Naive thymus-derived CD4-positive, alpha-beta T cell (primary cell): Measurements from ENCODE around the gene SETD1B. TPM values are rescaled to one million over a fixed set of nuclear protein-coding genes. Genes with fewer than 3 reads are reported as not detected.

Experiments used
- ATAC-seq: fragments of 150-1000 bp; cut with Tn5 transposase; 2 replicates; pipeline ENCODE4 v1.10.0; 2021; ENCODE audit warnings: mild to moderate bottlenecking, moderate library complexity
- CTCF ChIA-PET: fragments of 350-600 bp; sonication (Branson Sonifier 250); formaldehyde crosslinking; loops from one replicate; lab custom pipeline; 2021; ENCODE audit warnings: antibody characterized with exemption; lab: Charles Lee
- POLR2A ChIA-PET: fragments of 350-600 bp; sonication (Branson Sonifier 250); formaldehyde crosslinking; loops from one replicate; lab custom pipeline; 2021; ENCODE audit warnings: antibody characterized with exemption, inconsistent platforms; lab: Charles Lee
- DNase-seq, 9 donors: peaks; one replicate each; pipeline versions ENCODE4 v3.0.0 to v3.0.0-alpha.2; 2020 to 2022; ENCODE audit warnings: mixed read lengths in 1 of 9
- H3K27ac ChIP-seq: one replicate; pipeline ENCODE4 v1.7.0; 2013; ENCODE audit warnings: mild to moderate bottlenecking, low read depth, low read length, moderate library complexity
- H3K27me3 ChIP-seq, 2 donors: one replicate each; pipeline ENCODE4 v1.7.0; 2013; ENCODE audit warnings: low read length in 2 of 2, mild to moderate bottlenecking in 2 of 2, moderate library complexity in 2 of 2; ENCODE audit not compliant: control insufficient read depth in 2 of 2, insufficient read depth in 2 of 2
- H3K36me3 ChIP-seq, 3 experiments: 1 replicate in 2 of 3; 2 replicates in 1 of 3; pipeline ENCODE4 v1.7.0; 2013; ENCODE audit warnings: low read length in 3 of 3, mild to moderate bottlenecking in 3 of 3, moderate library complexity in 1 of 3; ENCODE audit not compliant: insufficient read depth in 3 of 3, control insufficient read depth in 2 of 3
- H3K4me1 ChIP-seq, 2 donors: one replicate each; pipeline ENCODE4 v1.7.0; 2013; ENCODE audit warnings: low read length in 2 of 2, mild to moderate bottlenecking in 2 of 2, moderate library complexity in 1 of 2; ENCODE audit not compliant: control insufficient read depth in 2 of 2, insufficient read depth in 2 of 2
- H3K4me3 ChIP-seq: 2 replicates; pipeline ENCODE4 v1.7.0; 2013; ENCODE audit warnings: mild to moderate bottlenecking, low read length
- H3K9me3 ChIP-seq, 3 experiments: 1 replicate in 2 of 3; 2 replicates in 1 of 3; pipeline ENCODE4 v1.7.0; 2013; ENCODE audit warnings: low read length in 3 of 3; ENCODE audit not compliant: control insufficient read depth in 2 of 3
- H3K27ac Mint-ChIP-seq, 9 donors: one replicate each; pipeline ENCODE4 v1.8.0; 2020 to 2022; ENCODE audit warnings: mixed read lengths in 9 of 9, mild to moderate bottlenecking in 8 of 9, moderate library complexity in 5 of 9, inconsistent platforms in 2 of 9
- H3K27me3 Mint-ChIP-seq, 5 donors: one replicate each; pipeline ENCODE4 v1.8.0; 2021 to 2022; ENCODE audit warnings: mixed read lengths in 5 of 5, mild to moderate bottlenecking in 1 of 5
- H3K36me3 Mint-ChIP-seq, 5 donors: one replicate each; pipeline ENCODE4 v1.8.0; 2020 to 2022; ENCODE audit warnings: mixed read lengths in 5 of 5, mild to moderate bottlenecking in 3 of 5, inconsistent platforms in 1 of 5
- H3K4me1 Mint-ChIP-seq, 7 donors: one replicate each; pipeline ENCODE4 v1.8.0; 2020 to 2022; ENCODE audit warnings: mixed read lengths in 7 of 7, mild to moderate bottlenecking in 3 of 7, inconsistent platforms in 1 of 7
- H3K4me3 Mint-ChIP-seq, 10 donors: one replicate each; pipeline ENCODE4 v1.8.0; 2020 to 2022; ENCODE audit warnings: mild to moderate bottlenecking in 10 of 10, mixed read lengths in 10 of 10, moderate library complexity in 6 of 10, inconsistent platforms in 2 of 10
- H3K9me3 Mint-ChIP-seq, 11 donors: one replicate each; pipeline ENCODE4 v1.8.0; 2020 to 2022; ENCODE audit warnings: mixed read lengths in 11 of 11, mild to moderate bottlenecking in 4 of 11, inconsistent platforms in 1 of 11, moderate library complexity in 1 of 11
- intact Hi-C, 2 donors: fragments of 100-400 bp; cut with micrococcal nuclease; formaldehyde crosslinking; loops; one replicate each; pipeline ENCODE4 v1.15.1; 2023
- polyA plus RNA-seq, 2 donors: library from polyadenylated mRNA; unstranded; fragments of 300-500 nt; fragmentation: Illumina TruSeq; gene quantifications; one replicate each; pipeline ENCODE4 v1.2.3, GENCODE V29; 2021
- total RNA-seq, 6 experiments: library from RNA in 5 of 6; stranded (reverse) in 5 of 6; gene quantifications; 1 replicate in 5 of 6; 2 replicates in 1 of 6; pipeline ENCODE4 v1.2.3 and lab custom pipeline; 2021 to 2026

SETD1B gene
- total and polyA plus RNA-seq, 7 experiments from 2014 or later, result 2.1 to 124 (median 77.7) TPM

DNA sequence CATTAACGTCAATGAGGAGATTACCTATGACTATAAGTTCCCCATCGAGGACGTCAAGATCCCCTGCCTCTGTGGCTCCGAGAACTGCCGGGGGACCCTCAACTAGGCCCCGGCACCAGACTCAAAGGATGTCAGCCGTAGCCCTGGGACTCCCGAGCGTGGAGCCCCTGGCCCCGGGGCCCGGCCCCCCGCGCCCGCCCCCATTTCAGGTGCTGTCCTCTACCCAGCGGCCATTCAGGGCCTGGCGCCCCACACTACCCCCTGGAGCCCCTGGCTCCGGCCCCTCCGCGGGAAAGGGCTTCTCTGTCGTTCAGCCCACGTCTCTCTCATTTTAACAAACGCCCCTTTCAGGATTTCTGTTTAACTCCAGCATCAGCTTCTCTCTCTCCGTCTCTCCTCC, 26.3 kb downstream of the SETD1B start:
- intact Hi-C loops, result no loop called here
- Histone ChIP-seq H3K27ac (no peak overlapping the region), H3K4me3 (no peak overlapping the region), H3K9me3 (no peaks in the 10 kb centered on the region), H3K27me3 (no peaks in the 10 kb centered on the region), H3K36me3 (peaks cover 12 to 69% (median 14%) of the 10 kb centered on the region in 3 experiments), H3K4me1 (no peaks in the 10 kb centered on the region)
- H3K4me3 Mint-ChIP-seq, result no peak overlapping the region
- ATAC-seq (no peak), DNase-seq (no peak)
- H3K4me1 Mint-ChIP-seq, result peaks cover 0 to 10% (median 6%) of the 10 kb centered on the region in 7 donors
- H3K27me3 Mint-ChIP-seq, result no peaks in the 10 kb centered on the region
- peaks cover 8 to 36% (median 24%) of the 10 kb centered on the region in 5 donors for H3K36me3 Mint-ChIP-seq
- CTCF ChIA-PET, result no interaction called here
- POLR2A ChIA-PET, result interaction anchor here (0.6 kb wide), 1 partner anchor 953 kb away, joined by 3 read pairs; no protein-coding TSS in a partner anchor
- H3K9me3 Mint-ChIP-seq, result peaks cover 0 to 6% (median 0%) of the 10 kb centered on the region in 11 donors
- H3K27ac Mint-ChIP-seq, result peak overlapping the region in 2 of 9 donors; percentile 26 to 33

DNA sequence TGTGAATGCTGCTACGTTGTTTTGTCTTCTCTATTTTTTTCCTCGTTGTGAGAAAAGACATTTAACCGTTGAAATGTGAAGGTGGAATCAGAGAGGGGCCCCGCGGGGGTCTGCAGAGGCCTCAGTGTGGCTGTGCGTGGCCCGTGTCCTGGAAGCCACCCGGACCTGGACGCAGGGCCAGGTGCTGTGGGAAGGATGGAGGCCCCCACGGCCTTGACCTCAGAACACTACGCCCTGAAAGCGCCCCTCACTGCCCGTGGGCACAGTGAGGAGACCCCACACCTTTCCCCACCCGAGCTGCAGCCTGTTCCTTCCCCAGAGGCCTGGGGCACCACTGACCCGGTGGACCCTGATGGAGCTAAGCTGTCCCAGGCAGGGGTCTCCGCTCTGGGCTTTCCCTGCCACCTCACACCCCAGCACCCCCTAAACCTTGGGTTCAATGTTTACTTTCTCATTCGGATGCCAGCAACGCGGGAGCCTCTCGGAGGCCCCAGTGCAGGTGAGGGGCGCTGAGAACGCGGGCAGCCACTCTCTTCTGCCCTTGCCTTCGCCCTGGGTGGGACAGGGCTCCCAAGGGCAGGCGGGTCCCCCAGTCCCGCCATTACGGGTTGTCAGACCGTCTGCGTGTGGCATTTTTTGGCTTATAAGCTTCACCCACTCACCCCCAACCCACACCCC, 26.9 kb downstream of the SETD1B start:
- intact Hi-C loops, result no loop called here

DNA sequence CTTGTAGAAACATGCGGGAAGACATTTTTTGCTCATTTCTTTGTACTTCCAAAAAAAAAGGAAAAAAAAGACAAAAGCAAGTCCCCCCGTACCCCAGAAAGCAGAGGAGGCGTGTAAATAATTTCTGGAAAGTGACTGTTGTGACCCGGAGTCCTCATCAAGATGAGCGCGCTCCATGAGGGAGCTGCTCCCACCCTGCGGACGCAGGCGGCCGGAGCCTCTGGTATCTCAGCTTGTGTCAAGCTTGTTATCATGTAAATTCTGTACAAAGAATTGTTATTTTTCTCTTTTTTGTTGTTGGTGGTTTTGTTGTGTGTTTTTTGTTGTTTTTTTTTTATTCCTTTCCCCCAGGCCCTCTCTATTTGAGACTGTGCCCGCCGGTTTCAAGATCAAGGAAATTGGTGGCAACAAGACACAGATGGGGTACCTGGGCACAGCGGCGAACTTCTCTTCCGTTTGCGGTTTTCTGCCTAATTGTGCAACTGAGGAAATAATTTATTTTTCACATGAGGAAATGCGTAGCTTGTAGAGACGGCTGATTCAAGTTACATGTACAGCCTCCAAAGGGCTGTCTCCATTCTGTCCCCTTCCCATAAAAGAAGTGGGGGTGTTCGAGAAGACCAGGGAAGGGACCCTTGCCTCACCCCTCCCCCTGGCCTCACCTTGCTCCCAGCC, 27.9 kb downstream of the SETD1B start:
- H3K9me3 Mint-ChIP-seq, result peaks cover 0 to 4% (median 0%) of the 10 kb centered on the region in 11 donors
- H3K36me3 ChIP-seq, result peaks cover 10 to 56% (median 12%) of the 10 kb centered on the region in 3 experiments
- no peak overlapping the region for H3K4me3 ChIP-seq
- no peaks in the 10 kb centered on the region for H3K4me1 ChIP-seq
- H3K27ac Mint-ChIP-seq, result peak overlapping the region in 4 of 9 donors; percentile 12 to 56 (median 37)
- intact Hi-C loops, result no loop called here
- no peak for DNase-seq
- H3K4me1 Mint-ChIP-seq, result peaks cover 0 to 8% (median 5%) of the 10 kb centered on the region in 7 donors
- H3K27ac ChIP-seq, result no peak overlapping the region
- CTCF ChIA-PET, result no interaction called here
- H3K27me3 ChIP-seq, result no peaks in the 10 kb centered on the region
- POLR2A ChIA-PET, result interaction anchor here (0.6 to 0.9 kb wide), 2 partner anchors 20 to 1150 kb away, joined by 3 to 5 read pairs; no protein-coding TSS in a partner anchor
- no peak for ATAC-seq
- H3K27me3 Mint-ChIP-seq, result no peaks in the 10 kb centered on the region
- H3K36me3 Mint-ChIP-seq, result peaks cover 7 to 31% (median 23%) of the 10 kb centered on the region in 5 donors
- no peak overlapping the region for H3K4me3 Mint-ChIP-seq
- H3K9me3 ChIP-seq, result no peaks in the 10 kb centered on the region

More for the DNA sequence above, 26.9 kb downstream of the SETD1B start:
- DNase-seq (peak in 1 of 9 donors; percentile 6), ATAC-seq (no peak)
- ChIA-PET POLR2A (interaction anchor here (0.9 kb wide), 1 partner anchor 19 kb away, joined by 3 read pairs; no protein-coding TSS in a partner anchor), CTCF (no interaction called here)
- no peak overlapping the region for H3K4me3 Mint-ChIP-seq
- H3K9me3 ChIP-seq, result no peaks in the 10 kb centered on the region
- no peaks in the 10 kb centered on the region for H3K27me3 Mint-ChIP-seq
- peak overlapping the region in 3 of 9 donors; percentile 26 to 56 (median 33) for H3K27ac Mint-ChIP-seq
- peaks cover 0 to 6% (median 0%) of the 10 kb centered on the region in 11 donors for H3K9me3 Mint-ChIP-seq
- H3K4me1 Mint-ChIP-seq, result peaks cover 0 to 10% (median 6%) of the 10 kb centered on the region in 7 donors
- no peaks in the 10 kb centered on the region for H3K27me3 ChIP-seq
- H3K4me1 ChIP-seq, result no peaks in the 10 kb centered on the region
- H3K36me3 ChIP-seq, result peaks cover 12 to 65% (median 14%) of the 10 kb centered on the region in 3 experiments
- H3K4me3 ChIP-seq, result no peak overlapping the region
- H3K36me3 Mint-ChIP-seq, result peaks cover 8 to 36% (median 24%) of the 10 kb centered on the region in 5 donors
- H3K27ac ChIP-seq, result no peak overlapping the region

DNA sequence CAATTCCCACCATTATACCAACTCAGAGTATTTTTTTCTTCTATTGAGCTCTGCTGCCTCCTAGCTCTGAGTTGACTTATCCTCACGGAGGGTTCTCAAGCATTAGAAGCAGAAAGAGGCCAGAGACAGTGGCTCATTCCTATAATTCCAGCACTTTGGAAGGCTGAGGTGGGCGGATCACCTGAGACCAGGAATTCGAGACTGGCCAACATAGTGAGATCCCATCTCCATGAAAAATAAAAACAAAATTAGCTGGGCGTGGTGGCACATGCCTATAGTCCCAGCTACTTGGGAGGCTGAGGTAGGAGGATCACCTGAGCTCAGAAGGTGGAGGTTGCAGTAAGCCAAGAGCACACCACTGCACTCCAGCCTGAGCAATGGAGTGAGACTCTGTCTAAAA, 33.9 kb downstream of the SETD1B start:
- H3K27me3 ChIP-seq, result no peaks in the 10 kb centered on the region
- Mint-ChIP-seq H3K27me3 (no peaks in the 10 kb centered on the region), H3K36me3 (peaks cover 0 to 3% (median 0%) of the 10 kb centered on the region in 5 donors), H3K4me3 (no peak overlapping the region), H3K4me1 (peaks cover 12 to 21% (median 17%) of the 10 kb centered on the region in 7 donors), H3K9me3 (peaks cover 0 to 2% (median 0%) of the 10 kb centered on the region in 11 donors), H3K27ac (no peak overlapping the region)
- H3K27ac ChIP-seq, result no peak overlapping the region
- no peak overlapping the region for H3K4me3 ChIP-seq
- H3K4me1 ChIP-seq, result peaks cover 8 to 13% of the 10 kb centered on the region in 2 donors
- no peak for DNase-seq
- ChIA-PET CTCF (interaction anchor here (0.7 to 2.5 kb wide), 2 partner anchors 44 to 494 kb away, joined by 3 to 8 read pairs; partner anchors contain the start of gene RHOF), POLR2A (interaction anchor here (0.8 to 4.3 kb wide), 6 partner anchors 10 to 126 kb away, joined by 4 to 32 read pairs (median 14); partner anchors contain the start of genes PSMD9, RHOF and TMEM120B)
- intact Hi-C loops, result loop anchor here (2.0 to 5.0 kb wide), 5 partner anchors 13 to 1150 kb away; partner anchors contain the start of gene MLEC (in 1 of the 2)
- no peak for ATAC-seq
- H3K36me3 ChIP-seq, result no peaks in the 10 kb centered on the region
- no peaks in the 10 kb centered on the region for H3K9me3 ChIP-seq

DNA sequence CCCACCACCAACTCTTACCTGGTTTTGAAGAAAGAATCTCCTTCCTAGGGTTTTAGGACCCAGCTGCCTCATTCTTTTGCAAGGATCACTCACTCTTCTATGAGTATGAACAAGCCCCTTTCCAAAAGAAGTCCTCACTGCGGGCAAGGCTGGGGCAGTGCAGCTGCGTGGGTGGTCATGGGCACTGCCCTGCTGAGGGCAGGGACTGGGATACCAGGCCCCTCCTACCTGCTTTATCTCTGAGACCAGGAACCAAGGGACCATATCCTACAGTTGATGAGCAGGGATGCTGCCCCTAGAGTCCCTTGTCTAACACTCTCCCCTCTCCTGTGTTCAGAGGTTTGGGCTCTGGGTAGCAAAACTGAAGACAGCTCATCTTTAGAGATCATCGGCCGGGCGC, 34.3 kb downstream of the SETD1B start:
- H3K9me3 Mint-ChIP-seq, result peaks cover 0 to 2% (median 0%) of the 10 kb centered on the region in 11 donors
- intact Hi-C loops, result loop anchor here (2.0 to 5.0 kb wide), 5 partner anchors 13 to 1151 kb away; partner anchors contain the start of gene MLEC (in 1 of the 2)
- Histone ChIP-seq H3K4me1 (peaks cover 8 to 13% of the 10 kb centered on the region in 2 donors), H3K36me3 (no peaks in the 10 kb centered on the region), H3K27me3 (no peaks in the 10 kb centered on the region), H3K4me3 (no peak overlapping the region), H3K27ac (no peak overlapping the region), H3K9me3 (no peaks in the 10 kb centered on the region)
- no peaks in the 10 kb centered on the region for H3K27me3 Mint-ChIP-seq
- CTCF ChIA-PET, result interaction anchor here (0.7 to 2.5 kb wide), 4 partner anchors 44 to 495 kb away, joined by 3 to 8 read pairs (median 4); partner anchors contain the start of genes PSMD9 and RHOF
- peaks cover 0 to 2% (median 0%) of the 10 kb centered on the region in 5 donors for H3K36me3 Mint-ChIP-seq
- H3K4me1 Mint-ChIP-seq, result peaks cover 12 to 25% (median 17%) of the 10 kb centered on the region in 7 donors
- ATAC-seq, result no peak
- DNase-seq, result no peak
- no peak overlapping the region for H3K27ac Mint-ChIP-seq
- POLR2A ChIA-PET, result interaction anchor here (0.8 to 4.3 kb wide), 6 partner anchors 11 to 126 kb away, joined by 4 to 32 read pairs (median 14); partner anchors contain the start of genes PSMD9, RHOF and TMEM120B
- H3K4me3 Mint-ChIP-seq, result peak overlapping the region in 1 of 10 donors; percentile 96
